IPS DF 6.9 (cell line): ENCODE measurements around the gene VWA8.

Source experiments
- DNase-seq: peaks from one replicate; pipeline ENCODE4 v3.0.0-alpha.2; 2013; ENCODE audit warnings: low read depth, low spot score
- H3K27ac ChIP-seq: one replicate; pipeline ENCODE4 v1.5.1; 2013; ENCODE audit warnings: low read length, control low read depth
- H3K27me3 ChIP-seq: 2 replicates; pipeline ENCODE4 v1.6.1; 2013; ENCODE audit warnings: mild to moderate bottlenecking, low read length; ENCODE audit not compliant: control insufficient read depth, insufficient read depth
- H3K36me3 ChIP-seq: 2 replicates; pipeline ENCODE4 v1.6.1; 2013; ENCODE audit warnings: low read length; ENCODE audit not compliant: control insufficient read depth, insufficient read depth
- H3K4me1 ChIP-seq: 2 replicates; pipeline ENCODE4 v1.6.1; 2013; ENCODE audit warnings: low read length; ENCODE audit not compliant: control insufficient read depth, insufficient read depth
- H3K4me3 ChIP-seq: 2 replicates; pipeline ENCODE4 v1.5.1; 2013; ENCODE audit warnings: mild to moderate bottlenecking, low read length
- H3K9me3 ChIP-seq: 2 replicates; pipeline ENCODE4 v1.6.1; 2013; ENCODE audit warnings: low read length, inconsistent platforms; ENCODE audit not compliant: control insufficient read depth, insufficient read depth
- WGBS: extraction: QIAGEN DNeasy Blood & Tissue Kit; methylation state at CpG from one replicate; pipeline ENCODE4 v1.1.7; 2013; ENCODE audit warnings: mixed read lengths, missing lambda C conversion rate; ENCODE audit not compliant: insufficient read length, insufficient coverage; 5-methylcytosine and 5-hydroxymethylcytosine counted together

The VWA8 gene

DNA sequence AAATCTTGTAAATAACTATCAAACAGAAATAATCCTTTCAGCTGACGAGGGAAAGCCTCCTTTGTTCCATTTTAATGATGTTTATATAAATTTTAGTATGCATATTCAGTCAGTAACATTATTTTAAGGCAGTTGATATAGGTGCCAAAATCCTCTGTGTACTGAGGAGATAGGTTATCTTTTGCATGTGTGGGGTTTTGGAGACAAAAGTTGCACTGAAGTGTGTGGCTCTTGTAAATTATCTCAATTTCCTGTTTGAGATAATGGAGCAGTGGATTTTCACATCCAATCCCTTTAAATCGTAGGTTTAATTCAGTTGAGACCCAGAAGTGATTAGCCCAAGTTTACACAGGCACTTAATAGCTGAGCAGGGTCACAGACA lies 396.9 kb downstream of the VWA8 start:
- no peak for DNase-seq
- Histone ChIP-seq H3K36me3 (no peaks in the 10 kb centered on the region; the same call in 1 of the 2 replicates), H3K27ac (no peak overlapping the region), H3K4me1 (no peaks in the 10 kb centered on the region), H3K4me3 (no peak overlapping the region), H3K27me3 (no peaks in the 10 kb centered on the region), H3K9me3 (no peaks in the 10 kb centered on the region)
- WGBS = no CpG with 5 or more reads among the region's 2 CpGs

DNA sequence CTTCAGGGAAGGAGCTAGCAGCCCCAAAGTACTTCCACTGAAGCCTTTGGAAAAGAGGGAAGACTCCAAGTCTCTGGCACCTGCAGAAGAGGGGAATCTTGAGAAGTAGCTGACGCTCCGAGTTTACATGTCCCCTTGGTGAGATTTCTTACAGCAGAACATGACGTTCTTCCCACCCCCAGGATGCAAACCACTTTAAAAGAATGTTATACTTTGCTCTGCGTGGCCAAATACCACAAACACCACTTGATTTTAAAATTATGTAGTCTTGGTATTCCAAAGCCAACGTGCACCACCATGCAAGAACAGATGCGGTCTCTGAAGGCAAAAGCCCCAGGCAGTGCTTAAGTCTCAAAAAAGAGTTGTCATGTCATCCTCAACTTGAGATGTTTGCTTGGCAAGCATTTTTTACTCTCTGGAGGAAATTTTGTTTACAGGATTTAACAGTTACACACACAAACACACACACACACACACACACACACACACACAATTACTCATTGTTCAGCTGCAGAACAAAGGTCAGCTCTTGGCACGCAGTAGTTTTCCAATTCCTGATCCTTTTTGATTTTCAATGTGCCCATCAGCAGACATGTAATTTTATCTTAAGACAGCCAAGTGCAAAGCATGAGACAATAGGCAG lies 397.4 kb downstream of the VWA8 start:
- no CpG with 5 or more reads among the region's 7 CpGs for WGBS
- no peaks in the 10 kb centered on the region; the same call in 1 of the 2 replicates for H3K36me3 ChIP-seq
- H3K27me3 ChIP-seq = no peaks in the 10 kb centered on the region
- no peak overlapping the region for H3K27ac ChIP-seq
- H3K4me3 ChIP-seq = no peak overlapping the region
- H3K9me3 ChIP-seq = no peaks in the 10 kb centered on the region
- DNase-seq = no peak
- no peaks in the 10 kb centered on the region for H3K4me1 ChIP-seq

DNA sequence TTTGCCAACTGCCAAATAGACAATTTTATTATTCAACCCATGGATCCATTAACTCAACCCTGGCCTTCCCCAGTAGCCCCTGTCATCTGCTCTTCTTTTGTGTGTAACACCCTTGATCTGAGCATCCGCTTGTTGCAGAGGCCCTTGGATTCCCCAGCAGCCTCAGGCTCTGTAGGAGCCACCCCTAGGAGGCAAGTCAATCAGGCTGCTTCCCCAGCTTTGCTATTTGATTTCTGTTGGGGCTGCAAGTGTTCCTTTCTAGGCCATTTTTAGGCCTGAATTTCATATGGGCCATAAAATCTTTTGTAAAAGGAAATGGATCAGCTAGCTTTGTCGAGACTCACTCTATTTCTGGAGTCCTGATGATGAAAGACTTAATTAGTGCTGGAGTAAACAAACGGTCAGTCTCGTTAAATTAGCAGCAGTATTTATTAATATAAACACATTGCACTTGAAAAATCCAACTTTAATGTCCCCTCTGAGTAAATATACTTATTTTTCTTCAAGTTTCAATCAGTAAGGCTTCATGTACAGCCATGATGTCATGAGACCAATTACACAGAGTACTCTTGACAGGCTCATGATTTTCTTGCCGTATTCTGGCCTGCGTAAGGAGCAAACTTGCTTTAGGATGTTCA lies 398.2 kb downstream of the VWA8 start:
- Histone ChIP-seq H3K27ac (no peak overlapping the region), H3K36me3 (no peaks in the 10 kb centered on the region; the same call in 1 of the 2 replicates), H3K4me1 (no peaks in the 10 kb centered on the region), H3K4me3 (no peak overlapping the region), H3K27me3 (no peaks in the 10 kb centered on the region), H3K9me3 (no peaks in the 10 kb centered on the region)
- WGBS = no CpG with 5 or more reads among the region's 6 CpGs
- DNase-seq = no peak

DNA sequence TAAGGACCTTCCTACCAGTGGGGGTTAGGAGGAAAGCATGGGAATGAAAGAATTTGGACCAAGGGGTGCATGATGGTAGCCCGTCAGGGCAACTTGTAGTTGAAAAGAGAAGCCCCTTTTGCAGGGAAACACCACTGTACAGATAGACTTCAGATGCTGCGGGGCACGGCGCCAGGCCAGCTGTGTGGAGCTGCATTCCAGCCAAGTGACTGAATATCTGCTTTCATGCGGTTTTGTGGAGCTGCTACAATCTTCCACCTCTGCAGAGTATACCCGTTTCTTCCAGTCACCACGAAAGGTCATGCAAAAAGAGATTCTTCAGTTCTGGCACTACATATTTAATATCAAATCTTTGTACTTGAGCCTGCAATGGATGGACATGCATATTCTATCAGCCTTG lies 398.8 kb downstream of the VWA8 start:
- H3K27ac ChIP-seq = no peak overlapping the region
- H3K36me3 ChIP-seq = no peaks in the 10 kb centered on the region
- H3K27me3 ChIP-seq = no peaks in the 10 kb centered on the region
- no peak for DNase-seq
- WGBS = no CpG with 5 or more reads among the region's 7 CpGs
- no peaks in the 10 kb centered on the region for H3K4me1 ChIP-seq
- no peaks in the 10 kb centered on the region for H3K9me3 ChIP-seq
- H3K4me3 ChIP-seq = no peak overlapping the region

DNA sequence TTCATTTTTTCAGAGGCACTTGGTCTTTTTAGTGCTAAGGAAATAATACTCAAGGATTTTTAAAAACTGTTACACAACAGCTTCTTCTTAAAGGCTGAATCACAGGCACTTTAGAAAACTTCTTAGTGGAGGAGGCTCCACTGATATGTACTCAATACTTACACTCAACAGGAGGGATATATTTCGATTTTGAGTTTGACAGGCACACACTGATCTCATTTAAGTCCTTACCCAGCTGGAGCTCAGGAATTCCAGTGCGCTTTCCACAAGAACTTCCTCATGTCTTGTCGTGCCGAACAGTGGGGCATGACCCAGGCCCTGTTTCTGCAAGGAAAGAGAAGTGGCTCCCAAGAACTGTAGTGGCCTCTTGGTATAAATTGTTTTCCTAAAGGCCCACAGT lies 399.7 kb downstream of the VWA8 start:
- WGBS = no CpG with 5 or more reads among the region's 4 CpGs
- no peaks in the 10 kb centered on the region for H3K27me3 ChIP-seq
- no peaks in the 10 kb centered on the region for H3K4me1 ChIP-seq
- H3K27ac ChIP-seq = no peak overlapping the region
- no peak overlapping the region for H3K4me3 ChIP-seq
- H3K36me3 ChIP-seq = no peaks in the 10 kb centered on the region
- DNase-seq = no peak
- H3K9me3 ChIP-seq = no peaks in the 10 kb centered on the region

DNA sequence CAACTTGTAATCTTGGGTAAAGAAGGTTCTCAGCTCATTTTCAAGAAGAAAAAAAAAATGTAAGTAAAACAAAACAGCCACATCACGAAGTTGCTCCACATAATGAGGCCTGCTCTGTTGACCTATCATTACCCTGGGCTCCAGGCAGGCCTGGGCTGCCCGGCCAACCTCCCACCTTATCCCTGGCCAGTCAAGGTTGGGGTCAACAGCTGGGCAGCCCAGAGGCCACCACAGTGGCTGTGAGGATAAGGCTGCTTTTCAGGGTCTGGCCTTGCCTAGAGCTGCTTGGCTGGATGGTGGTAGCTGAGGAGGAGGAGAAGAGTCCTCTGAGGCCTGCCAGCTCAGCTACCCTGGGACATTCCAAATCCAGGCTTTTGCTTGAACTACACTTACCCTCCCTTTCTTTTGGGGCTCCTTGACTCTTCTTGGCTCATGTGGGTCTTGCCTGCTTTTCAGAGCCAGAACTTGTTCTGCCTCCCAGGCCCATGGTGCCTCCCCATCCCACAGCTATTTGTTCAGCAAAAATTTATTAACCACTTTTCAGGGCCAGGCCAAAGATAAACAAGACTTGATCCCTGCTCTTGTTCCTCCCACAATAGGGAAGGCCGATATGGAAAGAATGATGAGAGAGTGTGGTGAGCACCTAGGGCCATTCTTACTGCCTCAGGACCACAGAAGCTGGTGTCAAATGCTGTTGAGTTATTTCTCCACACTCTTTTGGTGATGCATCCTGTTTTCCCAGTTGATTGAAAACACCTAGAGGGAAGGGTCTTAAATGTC lies 401.9 kb downstream of the VWA8 start:
- H3K4me3 ChIP-seq = no peak overlapping the region
- no peaks in the 10 kb centered on the region for H3K36me3 ChIP-seq
- H3K9me3 ChIP-seq = no peaks in the 10 kb centered on the region
- no CpG with 5 or more reads among the region's 3 CpGs for WGBS
- no peaks in the 10 kb centered on the region for H3K4me1 ChIP-seq
- H3K27ac ChIP-seq = no peak overlapping the region
- H3K27me3 ChIP-seq = no peaks in the 10 kb centered on the region
- DNase-seq = no peak

DNA sequence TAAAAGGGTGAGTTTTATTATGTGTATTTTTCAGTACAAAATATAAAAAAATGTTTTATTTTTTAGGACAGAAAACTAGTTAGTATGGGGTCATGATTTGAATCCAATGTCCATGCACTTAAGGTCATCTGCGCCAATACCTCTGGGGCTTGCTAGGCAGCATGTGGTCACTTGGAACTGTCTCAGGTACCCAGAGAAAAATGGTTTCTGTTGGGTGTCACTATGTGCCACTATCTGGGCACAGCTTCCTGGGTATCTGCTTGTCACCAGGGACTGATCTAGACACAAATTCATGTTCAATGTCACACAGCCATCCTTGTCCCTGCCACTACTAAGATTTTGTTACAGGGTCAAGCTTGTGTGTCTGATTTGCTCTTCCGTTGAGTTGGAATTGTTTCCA lies 403.2 kb downstream of the VWA8 start:
- Histone ChIP-seq H3K4me3 (no peak overlapping the region), H3K36me3 (no peaks in the 10 kb centered on the region), H3K4me1 (no peaks in the 10 kb centered on the region), H3K9me3 (no peaks in the 10 kb centered on the region), H3K27me3 (no peaks in the 10 kb centered on the region), H3K27ac (no peak overlapping the region)
- DNase-seq = no peak
- no CpG with 5 or more reads among the region's 2 CpGs for WGBS

DNA sequence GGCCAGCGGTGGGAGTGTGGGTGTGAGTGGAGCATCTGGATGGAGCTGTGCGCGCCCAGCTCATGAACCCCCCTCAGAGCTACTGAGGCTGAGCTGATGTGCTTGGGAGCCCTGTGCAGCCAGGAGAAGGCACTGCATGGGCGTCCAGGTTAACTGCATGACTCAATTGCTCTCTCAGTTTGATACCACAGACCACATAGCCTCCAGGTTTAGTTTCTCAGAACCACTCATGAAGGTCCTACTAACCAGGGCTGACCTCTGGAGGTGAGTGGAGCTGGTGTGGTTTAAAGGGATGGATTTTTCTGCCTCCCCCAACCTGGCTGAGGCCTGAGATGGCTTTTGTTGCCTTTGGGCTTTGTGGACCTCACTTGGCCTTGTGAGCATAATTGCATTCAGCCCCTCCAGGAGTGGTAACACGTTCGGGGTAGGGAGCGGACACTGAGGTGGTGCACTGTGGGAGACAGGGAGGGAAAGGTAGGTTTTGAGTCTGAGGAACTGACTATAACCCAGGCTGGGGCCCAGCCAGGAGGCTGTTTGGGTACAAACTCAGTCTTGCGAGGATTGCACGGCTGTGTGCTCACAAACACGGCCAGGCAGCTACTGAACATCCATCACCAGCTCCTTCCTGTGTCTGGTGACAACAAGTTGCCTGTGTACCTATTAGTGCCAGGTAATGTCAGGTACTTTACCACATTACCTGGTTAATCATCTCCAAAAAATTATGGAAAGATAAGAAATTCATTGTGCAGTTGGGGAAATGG lies 406.1 kb downstream of the VWA8 start:
- no CpG with 5 or more reads among the region's 10 CpGs for WGBS

DNA sequence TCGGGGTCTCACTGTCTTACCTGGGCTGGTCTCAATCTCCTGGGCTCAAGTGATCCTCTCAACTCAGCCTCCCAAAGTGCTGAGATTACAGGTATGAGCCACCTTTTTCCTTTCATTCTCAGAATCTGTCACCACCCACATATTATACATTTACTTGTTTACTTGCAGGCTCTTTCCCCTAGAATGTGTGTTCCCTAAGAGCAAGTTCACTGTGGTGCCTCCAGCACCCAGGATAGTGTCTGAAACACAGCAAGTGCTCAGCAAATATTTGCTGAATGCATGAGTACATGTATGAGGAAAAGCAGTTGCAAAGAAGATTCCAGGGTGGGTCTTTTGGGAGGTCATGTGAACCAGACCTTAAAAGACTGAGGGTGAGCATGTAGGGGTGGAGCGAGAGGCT lies 406.7 kb downstream of the VWA8 start:
- WGBS = no CpG with 5 or more reads among the region's 2 CpGs
- H3K4me3 ChIP-seq = no peak overlapping the region
- DNase-seq = no peak
- H3K36me3 ChIP-seq = no peaks in the 10 kb centered on the region
- no peaks in the 10 kb centered on the region for H3K4me1 ChIP-seq
- no peaks in the 10 kb centered on the region for H3K27me3 ChIP-seq
- no peak overlapping the region for H3K27ac ChIP-seq
- H3K9me3 ChIP-seq = no peaks in the 10 kb centered on the region

More for the DNA sequence above, 406.1 kb downstream of the VWA8 start:
- H3K27me3 ChIP-seq = no peaks in the 10 kb centered on the region
- H3K9me3 ChIP-seq = no peaks in the 10 kb centered on the region
- no peak for DNase-seq
- no peak overlapping the region for H3K4me3 ChIP-seq
- no peaks in the 10 kb centered on the region for H3K4me1 ChIP-seq
- H3K27ac ChIP-seq = no peak overlapping the region
- H3K36me3 ChIP-seq = no peaks in the 10 kb centered on the region

DNA sequence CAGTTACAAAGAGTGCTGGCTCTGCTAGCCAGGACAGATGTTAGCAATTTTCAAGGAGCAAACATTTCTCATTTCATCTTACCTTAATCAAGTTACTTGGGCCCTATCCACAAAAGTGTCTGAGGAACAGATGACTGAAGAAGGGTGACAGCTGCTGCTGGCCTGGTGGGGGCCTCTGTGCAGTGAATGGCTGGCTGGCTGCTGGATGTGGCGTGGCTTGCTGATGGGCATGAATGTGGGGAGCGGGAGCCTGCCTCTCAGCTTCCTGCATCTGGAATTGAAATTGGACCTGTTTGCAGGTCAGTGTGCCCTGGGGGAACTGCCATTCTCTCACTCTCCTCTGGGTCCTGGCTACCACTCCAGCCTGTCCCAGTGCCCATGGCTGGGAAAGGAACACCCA lies 408.9 kb downstream of the VWA8 start:
- DNase-seq = no peak
- H3K36me3 ChIP-seq = no peaks in the 10 kb centered on the region
- no peaks in the 10 kb centered on the region for H3K4me1 ChIP-seq
- no CpG with 5 or more reads among the region's 2 CpGs for WGBS
- no peaks in the 10 kb centered on the region for H3K9me3 ChIP-seq
- H3K27me3 ChIP-seq = no peaks in the 10 kb centered on the region
- no peak overlapping the region for H3K4me3 ChIP-seq
- no peak overlapping the region for H3K27ac ChIP-seq
